ENCODE data around the gene INSL3. TPM values are rescaled to one million over a fixed set of nuclear protein-coding genes. Genes with fewer than 3 reads are reported as not detected.
"Not testable (repeated sequence)": the region's sequence is repeated elsewhere in the genome, so short reads cannot be mapped to it uniquely, and the experiment has no call there.

INSL3 gene
- total RNA-seq, 6 donors from 2014 or later, result 0.57 TPM; not detected in 5

DNA sequence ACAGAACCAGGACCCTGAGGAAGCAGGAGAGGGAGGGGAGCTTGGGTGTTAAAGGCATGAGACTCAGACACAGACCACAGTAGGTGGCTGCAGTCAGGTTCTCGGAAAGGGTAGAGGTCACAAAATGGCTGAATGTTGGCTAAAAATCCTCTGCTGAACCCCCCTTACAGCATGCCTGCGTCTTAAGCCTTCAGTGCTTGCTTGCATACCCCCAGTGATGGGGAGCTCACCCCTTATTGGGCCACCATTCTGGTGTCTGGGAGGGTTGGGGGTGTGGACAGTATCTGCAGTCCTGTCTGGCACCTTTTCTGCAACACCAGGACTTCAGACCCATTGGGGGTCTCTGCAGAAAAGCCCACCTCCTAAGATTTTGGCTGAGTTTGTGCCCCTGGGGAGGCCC, 40.5 kb downstream of the INSL3 start:
- peaks cover 0 to 16% (median 13%) of the 10 kb centered on the region in 4 donors for H3K4me1 ChIP-seq
- WGBS, 2 donors, result 82 to 91% methylated on average over 1 to 2 of the region's 2 CpGs
- DNase-seq (no peak), ATAC-seq (ENCODE audit: low FRiP score in 2 of 2) (no peak)
- no peak for TF ChIP-seq POLR2A (IDR thresholded peaks at IDR 0.05)
- no peak for TF ChIP-seq EP300 (IDR thresholded peaks at IDR 0.05)
- TF ChIP-seq POLR2AphosphoS5 (IDR thresholded peaks at IDR 0.05), result no peak
- TF ChIP-seq, protein P1, sequence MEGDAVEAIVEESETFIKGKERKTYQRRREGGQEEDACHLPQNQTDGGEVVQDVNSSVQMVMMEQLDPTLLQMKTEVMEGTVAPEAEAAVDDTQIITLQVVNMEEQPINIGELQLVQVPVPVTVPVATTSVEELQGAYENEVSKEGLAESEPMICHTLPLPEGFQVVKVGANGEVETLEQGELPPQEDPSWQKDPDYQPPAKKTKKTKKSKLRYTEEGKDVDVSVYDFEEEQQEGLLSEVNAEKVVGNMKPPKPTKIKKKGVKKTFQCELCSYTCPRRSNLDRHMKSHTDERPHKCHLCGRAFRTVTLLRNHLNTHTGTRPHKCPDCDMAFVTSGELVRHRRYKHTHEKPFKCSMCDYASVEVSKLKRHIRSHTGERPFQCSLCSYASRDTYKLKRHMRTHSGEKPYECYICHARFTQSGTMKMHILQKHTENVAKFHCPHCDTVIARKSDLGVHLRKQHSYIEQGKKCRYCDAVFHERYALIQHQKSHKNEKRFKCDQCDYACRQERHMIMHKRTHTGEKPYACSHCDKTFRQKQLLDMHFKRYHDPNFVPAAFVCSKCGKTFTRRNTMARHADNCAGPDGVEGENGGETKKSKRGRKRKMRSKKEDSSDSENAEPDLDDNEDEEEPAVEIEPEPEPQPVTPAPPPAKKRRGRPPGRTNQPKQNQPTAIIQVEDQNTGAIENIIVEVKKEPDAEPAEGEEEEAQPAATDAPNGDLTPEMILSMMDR (IDR thresholded peaks at IDR 0.05), result no peak
- H3K4me3 ChIP-seq, result no peak overlapping the region
- no peaks in the 10 kb centered on the region for H3K9me3 ChIP-seq
- H3K27ac ChIP-seq, result no peak overlapping the region
- H3K36me3 ChIP-seq, result no peaks in the 10 kb centered on the region
- H3K27me3 ChIP-seq, result peaks cover 0 to 8% (median 2%) of the 10 kb centered on the region in 4 donors

GRCh38 chr19:17778968-17779929, 42.1 kb downstream of the INSL3 start:
- Histone ChIP-seq H3K9me3 (no peaks in the 10 kb centered on the region), H3K27me3 (peaks cover 0 to 8% (median 2%) of the 10 kb centered on the region in 4 donors), H3K4me1 (peaks cover 0 to 16% (median 13%) of the 10 kb centered on the region in 4 donors), H3K36me3 (no peaks in the 10 kb centered on the region), H3K4me3 (peak overlapping the region in 3 of 4 donors; percentile 18 to 44 (median 33)), H3K27ac (peak overlapping the region in 3 of 4 donors; percentile 30 to 53 (median 52))
- ATAC-seq (ENCODE audit: low FRiP score in 2 of 2) (peak in 1 of 2 donors; percentile 37), DNase-seq (peak in 1 of 2 donors; percentile 52)
- no peak for TF ChIP-seq POLR2AphosphoS5 (IDR thresholded peaks at IDR 0.05)
- TF ChIP-seq EP300 (IDR thresholded peaks at IDR 0.05), result no peak
- TF ChIP-seq, protein P1 (IDR thresholded peaks at IDR 0.05), result no peak
- no peak for TF ChIP-seq POLR2A (IDR thresholded peaks at IDR 0.05)
- WGBS, 2 donors, result 18 to 28% methylated on average over 24 to 25 of the region's 25 CpGs

DNA sequence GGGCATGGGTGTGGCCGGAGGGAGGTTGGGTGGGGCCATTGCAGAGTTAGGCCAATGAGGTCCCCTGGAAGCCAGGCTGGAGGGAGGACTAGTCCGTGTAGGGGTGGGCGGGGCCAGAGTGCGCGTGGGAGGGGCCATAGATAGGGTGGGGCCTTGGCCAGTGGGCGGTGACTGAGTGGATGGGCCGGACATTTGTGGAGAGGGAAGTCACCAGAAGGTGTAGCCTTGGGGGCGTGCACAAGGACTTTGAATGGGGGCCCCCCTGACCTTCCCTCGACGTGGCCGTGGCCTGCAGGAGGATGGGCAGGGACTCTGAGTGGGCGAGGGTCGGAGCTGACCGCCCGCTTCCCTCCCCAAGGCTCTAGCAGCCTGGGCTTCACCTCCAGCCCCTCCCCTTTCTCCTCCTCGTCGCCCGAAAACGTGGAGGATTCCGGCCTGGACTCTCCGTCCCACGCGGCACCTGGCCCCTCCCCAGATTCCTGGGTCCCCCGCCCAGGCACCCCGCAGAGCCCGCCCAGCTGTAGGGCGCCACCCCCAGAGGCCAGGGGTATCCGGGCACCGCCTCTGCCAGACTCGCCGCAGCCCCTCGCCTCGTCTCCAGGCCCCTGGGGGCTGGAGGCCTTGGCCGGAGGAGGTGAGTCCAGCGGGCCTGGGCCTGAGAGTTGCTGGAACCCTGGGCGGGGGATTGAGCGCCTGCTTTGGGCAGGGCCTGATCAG, 42.9 kb downstream of the INSL3 start:
- Histone ChIP-seq H3K36me3 (no peaks in the 10 kb centered on the region), H3K4me3 (peak overlapping the region in 3 of 4 donors; percentile 18 to 44 (median 33)), H3K27ac (peak overlapping the region in 2 of 4 donors; percentile 30 to 53), H3K9me3 (no peaks in the 10 kb centered on the region), H3K4me1 (peaks cover 0 to 16% (median 13%) of the 10 kb centered on the region in 4 donors), H3K27me3 (peaks cover 0 to 8% (median 2%) of the 10 kb centered on the region in 4 donors)
- TF ChIP-seq EP300 (IDR thresholded peaks at IDR 0.05) (no peak), POLR2A (IDR thresholded peaks at IDR 0.05) (no peak), POLR2AphosphoS5 (IDR thresholded peaks at IDR 0.05) (no peak)
- TF ChIP-seq, protein P1 (IDR thresholded peaks at IDR 0.05), result no peak
- DNase-seq, result peak; percentile 78 to 93
- WGBS, 2 donors, result 9% methylated on average over 13 to 30 of the region's 37 CpGs
- ATAC-seq (ENCODE audit: low FRiP score in 2 of 2), result peak; percentile 70 to 78

- H3K27me3 ChIP-seq; H3K27ac ChIP-seq; H3K4me3 ChIP-seq; H3K9me3 ChIP-seq; DNase-seq; ATAC-seq (ENCODE audit: low FRiP score in 2 of 2); H3K36me3 ChIP-seq: not testable (repeated sequence)
- WGBS, 2 donors, result 78 to 84% methylated on average over 10 of the region's 10 CpGs
- H3K4me1 ChIP-seq, result peaks cover 0 to 16% (median 13%) of the 10 kb centered on the region in 4 donors
Observed at GRCh38 chr19:17777840-17778239, 43.5 kb downstream of the INSL3 start.

All from upper lobe of left lung (tissue), 6 donors.